Occipital lobe (tissue), 2 donors: ENCODE data around the gene ZFP36L2. TPM values are rescaled to one million over a fixed set of nuclear protein-coding genes. Genes with fewer than 3 reads are reported as not detected.
A peak's percentile ranks its signal among the peaks of the same experiment; 100 is the strongest.

Source experiments
- DNase-seq: peaks from one replicate; lab custom pipeline; 2025; lab: John Stamatoyannopoulos, UW
- total RNA-seq: library from RNA; depleted of rRNA; stranded (reverse); fragments of >200 nt; gene quantifications from one replicate; pipeline ENCODE4 v1.2.3, GENCODE V29; 2014

The ZFP36L2 gene
- total RNA-seq, 1 donor from 2014 or later, result 2.5 TPM

GRCh38 chr2:43248621-43249020 is 22.2 kb upstream of the ZFP36L2 start:
- DNase-seq, result no peak

- no peak for DNase-seq
These were observed 20.2 kb upstream of the ZFP36L2 start for GRCh38 chr2:43246641-43247040.

- no peak for DNase-seq
These were observed 15.2 kb upstream of the ZFP36L2 start for GRCh38 chr2:43241558-43241957.

DNA sequence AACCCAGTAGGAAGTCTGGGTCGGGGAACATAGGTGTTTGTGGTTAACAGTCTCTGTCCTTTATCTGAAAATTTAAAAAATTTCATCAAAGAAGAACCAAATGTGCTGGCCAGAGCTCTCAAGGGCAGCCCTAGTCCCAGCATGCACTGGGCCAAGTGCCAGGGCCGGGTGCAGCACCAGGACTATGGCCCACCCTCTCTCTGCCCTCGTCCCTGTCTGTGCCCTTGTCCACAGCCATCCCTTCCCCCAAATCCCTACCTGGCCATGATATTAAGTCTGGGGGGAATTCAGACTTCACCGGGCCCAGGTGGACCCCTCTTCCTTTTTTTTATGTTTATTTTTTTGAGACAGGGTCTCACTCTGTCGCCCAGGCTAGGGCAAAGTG is 14.4 kb upstream of the ZFP36L2 start:
- no peak for DNase-seq

DNA sequence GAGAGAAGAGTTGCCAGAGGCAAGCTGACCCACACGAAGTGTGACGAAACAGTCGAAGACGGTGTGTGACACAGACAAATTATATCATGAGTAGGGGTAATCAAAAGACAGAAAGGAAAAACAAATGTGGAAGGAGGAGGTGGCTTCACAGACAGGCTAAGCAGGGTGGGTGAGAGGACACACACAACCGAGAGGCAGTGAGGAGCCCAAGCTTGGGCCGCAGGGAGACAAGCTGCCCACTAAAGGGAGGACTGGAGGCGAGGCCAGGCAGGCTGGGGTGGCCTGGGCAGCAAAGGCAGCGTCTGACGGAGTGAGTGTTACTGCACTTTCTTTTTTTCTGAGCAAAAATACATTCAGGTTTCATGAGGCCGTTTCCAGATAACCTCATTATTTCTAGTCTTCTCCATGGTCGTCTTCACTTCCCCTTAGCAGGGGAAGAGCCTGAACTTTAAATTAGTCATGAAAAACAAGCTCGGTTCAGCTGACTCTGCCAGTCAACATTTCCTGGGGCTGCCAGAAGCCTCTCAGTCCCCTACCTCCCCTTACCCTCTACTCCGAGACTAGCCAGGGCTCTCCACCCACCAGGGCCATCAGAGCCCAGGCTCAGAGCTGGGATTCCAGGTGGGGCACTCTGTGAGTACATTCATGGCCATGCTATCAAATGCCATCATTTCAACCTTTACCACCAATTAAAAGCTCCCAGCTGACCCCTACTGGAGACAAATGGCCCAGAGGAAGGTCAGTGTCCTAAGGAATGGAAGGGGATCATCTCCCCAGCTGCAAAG is 13.8 kb upstream of the ZFP36L2 start:
- no peak for DNase-seq

GRCh38 chr2:43238813-43239212 is 12.4 kb upstream of the ZFP36L2 start:
- DNase-seq, result no peak

DNA sequence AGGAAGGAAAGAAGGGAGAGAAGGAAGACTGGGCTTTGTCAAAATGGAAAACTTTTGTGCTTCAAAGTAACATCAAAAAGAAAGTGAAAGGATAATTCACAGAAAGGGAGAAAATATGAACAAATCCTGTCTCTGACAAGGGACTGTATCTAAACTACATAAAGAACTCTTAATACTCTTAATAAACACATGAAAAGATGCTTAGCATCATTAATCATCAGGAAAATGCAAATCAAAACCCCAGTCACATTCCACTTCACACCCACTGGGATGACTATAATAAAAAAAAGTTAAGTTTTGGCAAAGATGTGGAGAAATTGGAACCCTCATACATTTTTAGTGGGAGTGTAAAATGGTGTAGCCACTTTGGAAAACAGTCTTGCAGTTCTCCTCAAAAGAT is 11.8 kb upstream of the ZFP36L2 start:
- no peak for DNase-seq

DNA sequence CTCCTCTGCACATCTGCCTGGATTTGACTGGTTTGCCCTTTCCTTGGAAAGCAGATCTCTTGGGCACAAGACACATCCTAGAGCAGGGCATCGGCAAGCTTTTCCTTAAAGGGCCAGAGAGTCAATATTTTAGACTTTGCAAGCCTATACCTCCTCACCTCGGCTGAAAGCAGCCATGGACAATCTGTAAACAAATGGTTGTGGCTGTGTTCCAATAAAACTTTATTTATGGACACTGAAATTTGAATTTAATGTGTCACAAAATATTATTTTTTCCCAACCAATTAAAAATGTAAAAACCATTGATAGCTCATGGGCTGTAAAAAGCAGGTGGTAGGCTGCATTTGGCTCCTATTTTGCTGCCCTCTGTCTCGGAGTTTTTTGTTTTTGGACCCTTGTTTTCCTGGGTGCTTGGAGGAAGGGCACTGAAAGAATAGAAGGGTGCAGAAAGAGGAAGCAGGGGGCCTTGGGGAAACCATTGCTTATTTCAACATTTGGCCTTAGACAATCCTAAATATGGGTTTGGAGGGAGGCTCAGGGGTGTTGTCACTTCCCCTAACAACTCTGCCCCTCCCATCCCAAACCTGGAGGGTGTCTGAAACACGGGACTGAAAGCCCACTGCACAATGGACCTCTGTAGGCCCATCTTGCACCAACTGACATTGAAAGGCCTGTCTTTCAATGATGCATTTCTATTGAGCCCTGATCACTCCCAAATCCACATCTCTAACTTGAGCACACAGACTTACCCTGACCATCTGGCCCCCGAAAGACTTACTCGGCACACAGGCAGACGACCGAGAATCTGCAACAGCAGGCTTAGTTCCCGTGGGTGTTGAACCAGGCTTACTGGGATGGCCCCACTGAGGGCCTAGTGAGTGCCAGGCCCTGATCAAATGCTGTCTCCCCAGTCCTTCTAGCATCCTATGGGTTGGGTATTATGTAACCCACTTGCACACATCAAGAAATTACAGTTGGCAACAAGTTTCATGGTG is 7.1 kb upstream of the ZFP36L2 start:
- no peak for DNase-seq

DNA sequence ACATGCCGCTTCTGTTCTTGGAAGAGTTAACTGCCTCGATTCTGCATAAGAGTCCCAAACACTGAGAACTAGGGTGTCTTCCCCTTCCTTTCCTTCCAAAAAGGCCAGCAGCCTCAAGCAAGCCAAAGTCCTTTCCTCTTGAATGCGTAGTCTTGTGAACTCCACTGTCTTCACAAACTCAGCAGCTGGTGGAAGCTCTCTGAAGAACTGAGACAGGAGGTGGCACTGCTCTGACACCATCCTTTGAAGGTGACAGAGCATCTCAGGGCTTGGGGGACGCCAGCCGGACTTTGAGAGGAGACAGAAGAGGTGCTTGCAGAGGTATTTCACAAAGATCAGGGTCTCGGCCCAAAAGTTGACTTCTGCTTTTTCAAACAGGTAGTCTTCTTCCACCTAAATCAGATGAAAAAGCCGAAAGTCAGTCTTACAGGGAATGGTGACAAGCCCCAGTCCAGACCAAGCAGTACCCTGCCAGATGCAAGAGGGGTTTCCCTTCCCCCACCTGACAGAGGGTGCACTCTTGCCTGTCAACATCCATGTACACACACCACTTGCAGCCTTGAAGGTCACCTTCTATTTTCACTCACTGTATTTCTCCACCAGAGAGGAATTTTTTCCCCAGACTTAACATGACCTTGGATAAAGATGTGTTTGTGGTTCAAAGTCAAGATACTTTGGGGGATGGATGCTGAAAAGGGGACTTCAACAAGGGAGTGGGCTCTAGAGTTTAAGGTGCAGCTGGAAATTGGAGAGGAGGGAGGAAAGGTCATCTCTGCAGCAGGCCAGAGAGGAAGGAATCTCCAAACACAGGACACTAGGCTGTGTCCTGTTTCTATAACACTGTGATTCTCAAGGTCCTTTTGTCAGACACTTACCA is 4.8 kb upstream of the ZFP36L2 start:
- DNase-seq, result no peak

DNA sequence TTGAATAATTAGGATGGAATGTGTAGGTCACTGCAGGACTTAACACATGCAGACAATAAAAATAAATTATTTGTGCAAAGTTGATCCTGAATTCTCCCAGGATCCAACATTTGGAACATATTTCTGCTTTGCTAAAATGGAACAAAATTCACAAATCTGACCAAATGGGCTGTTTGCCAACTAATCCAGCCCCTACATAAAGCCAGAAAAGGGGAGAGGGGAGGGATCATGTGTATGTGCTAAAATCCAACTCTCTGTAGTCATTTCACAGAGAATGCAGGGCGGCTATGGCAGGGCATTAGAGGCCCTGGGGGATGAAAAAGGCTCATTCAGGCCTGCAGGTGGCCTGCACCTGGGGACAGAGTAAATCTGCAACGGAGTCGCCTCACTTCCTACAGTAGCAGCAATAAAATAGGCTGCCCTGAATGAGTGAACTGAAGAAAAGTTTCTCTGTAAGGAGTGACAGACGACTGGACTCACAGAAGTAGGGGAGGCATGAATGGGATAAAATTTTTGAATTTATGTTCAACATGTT is 4.0 kb upstream of the ZFP36L2 start:
- no peak for DNase-seq

GRCh38 chr2:43228756-43229659 is 2.6 kb upstream of the ZFP36L2 start:
- no peak for DNase-seq

DNA sequence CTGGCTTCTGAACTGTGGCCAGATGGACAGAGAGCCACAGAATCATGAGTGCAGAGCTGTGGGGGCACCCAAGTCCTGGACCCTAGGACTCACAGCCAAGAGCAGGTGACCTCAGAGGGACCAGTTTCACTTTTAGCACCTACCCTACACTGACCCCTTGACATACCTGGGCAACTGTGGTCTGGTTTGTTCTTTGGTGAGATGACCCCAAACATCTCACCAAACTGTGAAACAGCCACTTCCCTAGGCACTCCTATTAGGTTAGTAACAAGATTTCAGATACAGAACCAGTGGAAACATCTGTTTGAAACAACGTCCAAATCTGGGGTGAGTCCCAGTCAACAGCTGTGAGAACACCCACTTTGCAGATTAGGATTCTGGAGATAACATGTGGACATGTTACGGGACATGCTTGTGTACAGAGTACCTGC is 1.9 kb upstream of the ZFP36L2 start:
- no peak for DNase-seq

DNA sequence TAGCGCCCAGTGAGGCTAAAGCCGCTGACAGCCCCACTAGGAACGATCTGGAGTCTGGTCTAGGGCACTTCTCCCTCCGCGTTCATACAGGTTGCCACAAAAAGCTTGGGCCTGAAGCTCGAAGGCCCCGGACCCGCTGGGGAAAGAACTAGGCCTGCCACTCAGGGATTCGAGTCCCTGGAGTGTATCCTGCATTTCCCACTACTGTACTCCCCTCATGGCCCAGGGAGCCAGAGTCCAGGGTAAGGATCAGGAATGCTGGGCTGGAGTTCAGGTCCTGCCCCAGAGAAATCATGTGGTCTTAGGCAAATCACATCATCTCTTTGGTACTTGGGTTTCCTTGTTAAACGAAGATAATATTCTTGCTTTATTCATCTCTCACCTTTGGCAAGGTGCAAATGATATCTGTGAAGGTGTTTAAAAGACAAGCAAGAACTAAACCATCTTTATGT is 1.4 kb upstream of the ZFP36L2 start:
- DNase-seq, result no peak

- peak; percentile 86 for DNase-seq
These were observed 786 bp upstream of the ZFP36L2 start for GRCh38 chr2:43226955-43227829.

- DNase-seq, result peak; percentile 18
These were observed 433 bp downstream of the ZFP36L2 start for GRCh38 chr2:43225788-43226557.

- DNase-seq, result no peak
These were observed 1.2 kb downstream of the ZFP36L2 start for GRCh38 chr2:43225093-43225787.

DNA sequence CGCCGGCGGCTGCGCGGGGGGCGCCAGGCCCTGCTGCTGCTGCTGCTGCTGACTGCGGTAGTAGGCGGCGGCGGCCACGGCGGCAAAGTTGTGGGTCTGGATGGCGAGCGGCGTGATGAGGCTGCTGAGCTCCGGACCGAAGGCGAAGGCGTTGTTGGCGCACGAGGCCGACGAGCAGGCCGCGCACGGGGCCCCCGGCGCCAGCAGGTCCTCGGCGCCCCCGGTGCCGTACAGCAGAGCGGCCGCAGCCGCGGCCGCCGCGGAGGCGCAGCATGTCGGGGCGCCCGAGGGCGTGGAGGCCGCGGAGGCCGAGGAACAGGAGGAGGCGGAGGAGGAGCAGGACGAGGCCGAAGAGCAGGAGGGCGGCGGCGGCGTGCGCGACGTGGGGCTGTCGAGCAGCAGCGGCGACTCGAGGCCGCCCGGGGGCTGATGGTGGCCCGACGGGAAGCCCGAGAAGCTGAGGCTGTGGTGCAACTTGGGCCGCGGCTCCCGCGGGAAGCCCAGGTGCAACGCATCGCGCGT is 1.8 kb downstream of the ZFP36L2 start:
- no peak for DNase-seq
